PFSK-1 (cell line): ENCODE results near the gene PRDM15.

Source experiments
- FOXP2 ChIP-seq: optimal IDR thresholded peaks from 2 replicates; pipeline ENCODE3; 2011; ENCODE audit warnings: borderline replicate concordance, control low read depth, inconsistent platforms; ENCODE audit not compliant: insufficient read depth; ENCODE audit errors: extremely low read length, extremely low read depth
- POLR2AphosphoS5 ChIP-seq: IDR thresholded peaks from 2 replicates; pipeline ENCODE4 v1.6.1; 2012; ENCODE audit warnings: low read depth, mild to moderate bottlenecking, control low read depth, low read length, moderate library complexity
- REST ChIP-seq, 2 experiments: IDR thresholded peaks; 2 replicates each; pipeline versions ENCODE4 v1.6.1 to v1.8.0; 2011 to 2012; ENCODE audit warnings: low read depth in 2 of 2, low read length in 2 of 2, control low read depth in 1 of 2, inconsistent platforms in 1 of 2, mild to moderate bottlenecking in 1 of 2, moderate library complexity in 1 of 2; ENCODE audit not compliant: insufficient read depth in 1 of 2
- SIN3A ChIP-seq: IDR thresholded peaks from 2 replicates; pipeline ENCODE4 v1.6.1; 2012; ENCODE audit warnings: mild to moderate bottlenecking, low read length, moderate library complexity, borderline replicate concordance; ENCODE audit not compliant: insufficient read depth
- TAF1 ChIP-seq: IDR thresholded peaks from 2 replicates; pipeline ENCODE4 v1.6.1; 2012; ENCODE audit warnings: low read length, control low read depth, borderline replicate concordance; ENCODE audit not compliant: insufficient read depth

Gene PRDM15

GRCh38 chr21:41878831-41879189, 334 bp downstream of the PRDM15 start:
- no peak for TF ChIP-seq POLR2AphosphoS5
- TF ChIP-seq FOXP2: no peak
- TF ChIP-seq TAF1: no peak
- TF ChIP-seq REST (IDR thresholded peaks at IDR 0.05; ENCODE audit: insufficient read depth in 1 of 2, low read depth in 2 of 2, low read length in 2 of 2): no peak
- TF ChIP-seq SIN3A: no peak

GRCh38 chr21:41877901-41878830, 978 bp downstream of the PRDM15 start:
- TF ChIP-seq FOXP2: no peak
- no peak for TF ChIP-seq REST (IDR thresholded peaks at IDR 0.05; ENCODE audit: insufficient read depth in 1 of 2, low read depth in 2 of 2, low read length in 2 of 2)
- TF ChIP-seq TAF1: no peak
- no peak for TF ChIP-seq POLR2AphosphoS5
- TF ChIP-seq SIN3A: no peak

- TF ChIP-seq SIN3A (no peak), TAF1 (no peak), REST (IDR thresholded peaks at IDR 0.05; ENCODE audit: insufficient read depth in 1 of 2, low read depth in 2 of 2, low read length in 2 of 2) (no peak), POLR2AphosphoS5 (no peak), FOXP2 (no peak)
These were observed 2.1 kb downstream of the PRDM15 start for GRCh38 chr21:41876928-41877652.

- TF ChIP-seq POLR2AphosphoS5 (no peak), REST (IDR thresholded peaks at IDR 0.05; ENCODE audit: insufficient read depth in 1 of 2, low read depth in 2 of 2, low read length in 2 of 2) (no peak), TAF1 (no peak), FOXP2 (no peak), SIN3A (no peak)
These were observed 2.7 kb downstream of the PRDM15 start for GRCh38 chr21:41876396-41876795.
